HG03060 (cell line): Measurements from ENCODE around the gene SFXN3.
A peak's percentile ranks its signal among the peaks of the same experiment; 100 is the strongest.

Source experiments
- ATAC-seq: cut with Tn5 transposase; IDR thresholded peaks from one replicate; pipeline ENCODE4 v1.9.1; 2021; ENCODE audit warnings: low read depth, moderate number of reproducible peaks; ENCODE audit not compliant: unreplicated experiment

SFXN3 gene

GRCh38 chr10:100999742-101000126 lies 31.3 kb upstream of the SFXN3 start, which contains the start of gene LZTS2:
Gene LZTS2 (plus strand): TSS chr10:100999808. CDS start chr10:101002539, 2,731 bp downstream.
- ATAC-seq = no peak

- ATAC-seq = no peak
These were observed 30.7 kb upstream of the SFXN3 start for GRCh38 chr10:101000127-101000914.

GRCh38 chr10:101000915-101001658 lies 29.9 kb upstream of the SFXN3 start:
- ATAC-seq = no peak

GRCh38 chr10:101001659-101002035 lies 29.4 kb upstream of the SFXN3 start:
- no peak for ATAC-seq

GRCh38 chr10:101002456-101002855 lies 28.6 kb upstream of the SFXN3 start:
- no peak for ATAC-seq

- no peak for ATAC-seq
These were observed 27.3 kb upstream of the SFXN3 start for GRCh38 chr10:101003639-101004206.

GRCh38 chr10:101005361-101005760 lies 25.7 kb upstream of the SFXN3 start:
- ATAC-seq = no peak

GRCh38 chr10:101005869-101006567 lies 25.0 kb upstream of the SFXN3 start:
- ATAC-seq = no peak

GRCh38 chr10:101006593-101007098 lies 24.4 kb upstream of the SFXN3 start:
- ATAC-seq = no peak

GRCh38 chr10:101007099-101007711 lies 23.8 kb upstream of the SFXN3 start:
- no peak for ATAC-seq

GRCh38 chr10:101007915-101008822 lies 22.9 kb upstream of the SFXN3 start:
- ATAC-seq = no peak

- no peak for ATAC-seq
These were observed 22.1 kb upstream of the SFXN3 start for GRCh38 chr10:101008823-101009423.

GRCh38 chr10:101010329-101010728 lies 20.7 kb upstream of the SFXN3 start:
- no peak for ATAC-seq

GRCh38 chr10:101011517-101012423 lies 19.3 kb upstream of the SFXN3 start:
- no peak for ATAC-seq

- peak; percentile 65 for ATAC-seq
These were observed 18.3 kb upstream of the SFXN3 start for GRCh38 chr10:101012525-101013364.

- ATAC-seq = no peak
These were observed 17.6 kb upstream of the SFXN3 start for GRCh38 chr10:101013365-101013825.
